Panc1 (cell line): ENCODE results near the gene CEP68.

Experiments
- POLR2AphosphoS5 ChIP-seq: IDR thresholded peaks from 2 replicates; pipeline ENCODE4 v1.6.1; 2012; ENCODE audit warnings: mild to moderate bottlenecking, low read depth, low read length, moderate library complexity
- SIN3A ChIP-seq: IDR thresholded peaks from 2 replicates; pipeline ENCODE4 v1.6.1; 2012; ENCODE audit warnings: low read depth, mild to moderate bottlenecking, low read length, moderate library complexity, borderline replicate concordance; ENCODE audit not compliant: insufficient read depth
- TF ChIP-seq, protein P1 (sequence below): fragments of 450-650 bp; IDR thresholded peaks from 2 replicates; pipeline ENCODE4 v1.5.1; 2017; ENCODE audit warnings: mild to moderate bottlenecking
- TF ChIP-seq, protein P2 (sequence below), 2 experiments: IDR thresholded peaks; 2 replicates each; pipeline ENCODE4 v1.6.1; 2011 to 2012; ENCODE audit warnings: low read depth in 2 of 2, control low read depth in 1 of 2, low read length in 1 of 2, mild to moderate bottlenecking in 1 of 2, moderate library complexity in 1 of 2; ENCODE audit not compliant: insufficient read depth in 1 of 2

DNA sequence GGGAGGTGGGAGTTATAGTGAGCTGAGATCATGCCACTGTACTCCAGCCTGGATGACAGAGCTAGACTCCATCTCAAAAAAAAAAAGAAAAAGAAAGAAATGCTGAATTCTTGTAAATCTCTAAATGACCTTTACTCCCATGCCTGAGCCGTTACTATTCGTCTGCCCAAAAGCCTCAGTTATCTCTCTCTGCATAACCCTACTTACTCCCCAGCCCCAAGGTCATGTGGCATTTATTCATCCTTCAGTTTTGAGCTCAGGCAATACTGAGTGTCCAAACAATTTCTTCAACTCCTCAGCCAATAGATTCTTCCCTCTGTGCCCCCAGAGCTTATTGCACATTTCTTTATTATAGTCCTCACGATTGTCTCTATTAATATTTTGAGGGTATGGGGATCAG is 44.9 kb downstream of the CEP68 start:
- TF ChIP-seq, protein P1, sequence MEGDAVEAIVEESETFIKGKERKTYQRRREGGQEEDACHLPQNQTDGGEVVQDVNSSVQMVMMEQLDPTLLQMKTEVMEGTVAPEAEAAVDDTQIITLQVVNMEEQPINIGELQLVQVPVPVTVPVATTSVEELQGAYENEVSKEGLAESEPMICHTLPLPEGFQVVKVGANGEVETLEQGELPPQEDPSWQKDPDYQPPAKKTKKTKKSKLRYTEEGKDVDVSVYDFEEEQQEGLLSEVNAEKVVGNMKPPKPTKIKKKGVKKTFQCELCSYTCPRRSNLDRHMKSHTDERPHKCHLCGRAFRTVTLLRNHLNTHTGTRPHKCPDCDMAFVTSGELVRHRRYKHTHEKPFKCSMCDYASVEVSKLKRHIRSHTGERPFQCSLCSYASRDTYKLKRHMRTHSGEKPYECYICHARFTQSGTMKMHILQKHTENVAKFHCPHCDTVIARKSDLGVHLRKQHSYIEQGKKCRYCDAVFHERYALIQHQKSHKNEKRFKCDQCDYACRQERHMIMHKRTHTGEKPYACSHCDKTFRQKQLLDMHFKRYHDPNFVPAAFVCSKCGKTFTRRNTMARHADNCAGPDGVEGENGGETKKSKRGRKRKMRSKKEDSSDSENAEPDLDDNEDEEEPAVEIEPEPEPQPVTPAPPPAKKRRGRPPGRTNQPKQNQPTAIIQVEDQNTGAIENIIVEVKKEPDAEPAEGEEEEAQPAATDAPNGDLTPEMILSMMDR, result no peak
- TF ChIP-seq POLR2AphosphoS5 (no peak), SIN3A (no peak)
- TF ChIP-seq, protein P2, sequence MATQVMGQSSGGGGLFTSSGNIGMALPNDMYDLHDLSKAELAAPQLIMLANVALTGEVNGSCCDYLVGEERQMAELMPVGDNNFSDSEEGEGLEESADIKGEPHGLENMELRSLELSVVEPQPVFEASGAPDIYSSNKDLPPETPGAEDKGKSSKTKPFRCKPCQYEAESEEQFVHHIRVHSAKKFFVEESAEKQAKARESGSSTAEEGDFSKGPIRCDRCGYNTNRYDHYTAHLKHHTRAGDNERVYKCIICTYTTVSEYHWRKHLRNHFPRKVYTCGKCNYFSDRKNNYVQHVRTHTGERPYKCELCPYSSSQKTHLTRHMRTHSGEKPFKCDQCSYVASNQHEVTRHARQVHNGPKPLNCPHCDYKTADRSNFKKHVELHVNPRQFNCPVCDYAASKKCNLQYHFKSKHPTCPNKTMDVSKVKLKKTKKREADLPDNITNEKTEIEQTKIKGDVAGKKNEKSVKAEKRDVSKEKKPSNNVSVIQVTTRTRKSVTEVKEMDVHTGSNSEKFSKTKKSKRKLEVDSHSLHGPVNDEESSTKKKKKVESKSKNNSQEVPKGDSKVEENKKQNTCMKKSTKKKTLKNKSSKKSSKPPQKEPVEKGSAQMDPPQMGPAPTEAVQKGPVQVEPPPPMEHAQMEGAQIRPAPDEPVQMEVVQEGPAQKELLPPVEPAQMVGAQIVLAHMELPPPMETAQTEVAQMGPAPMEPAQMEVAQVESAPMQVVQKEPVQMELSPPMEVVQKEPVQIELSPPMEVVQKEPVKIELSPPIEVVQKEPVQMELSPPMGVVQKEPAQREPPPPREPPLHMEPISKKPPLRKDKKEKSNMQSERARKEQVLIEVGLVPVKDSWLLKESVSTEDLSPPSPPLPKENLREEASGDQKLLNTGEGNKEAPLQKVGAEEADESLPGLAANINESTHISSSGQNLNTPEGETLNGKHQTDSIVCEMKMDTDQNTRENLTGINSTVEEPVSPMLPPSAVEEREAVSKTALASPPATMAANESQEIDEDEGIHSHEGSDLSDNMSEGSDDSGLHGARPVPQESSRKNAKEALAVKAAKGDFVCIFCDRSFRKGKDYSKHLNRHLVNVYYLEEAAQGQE (IDR thresholded peaks at IDR 0.05; ENCODE audit: insufficient read depth in 1 of 2, low read depth in 2 of 2, low read length in 1 of 2), result no peak
